ENCODE data around the gene TOX3.

Gene TOX3

GRCh38 chr16:52535076-52535475, 11.9 kb downstream of the TOX3 start:
- no peak for DNase-seq

- no peak for DNase-seq
These were observed 13.6 kb downstream of the TOX3 start for GRCh38 chr16:52533296-52533695.

DNA sequence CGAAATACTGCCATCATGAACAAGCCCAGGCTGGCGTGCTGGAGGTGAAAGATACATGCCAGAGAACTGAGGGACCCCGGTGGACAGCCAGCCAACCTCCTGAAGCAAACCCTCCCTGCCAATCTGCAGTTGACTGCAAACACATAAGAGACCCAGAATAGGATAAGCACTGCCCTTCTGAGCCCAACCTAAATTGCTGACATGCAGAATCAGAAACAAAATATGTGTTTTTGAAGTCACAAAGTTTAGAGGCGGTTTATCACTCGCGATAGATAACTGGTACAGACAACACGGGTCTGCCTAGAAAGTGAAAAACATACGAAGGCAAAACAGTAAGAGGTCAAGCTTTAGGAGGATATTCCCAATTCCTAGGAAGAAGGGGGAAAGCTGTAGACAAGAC, 14.6 kb downstream of the TOX3 start:
- DNase-seq: no peak

GRCh38 chr16:52529226-52529625, 17.7 kb downstream of the TOX3 start:
- DNase-seq: no peak

GRCh38 chr16:52528393-52529065, 18.4 kb downstream of the TOX3 start:
- DNase-seq: no peak

DNA sequence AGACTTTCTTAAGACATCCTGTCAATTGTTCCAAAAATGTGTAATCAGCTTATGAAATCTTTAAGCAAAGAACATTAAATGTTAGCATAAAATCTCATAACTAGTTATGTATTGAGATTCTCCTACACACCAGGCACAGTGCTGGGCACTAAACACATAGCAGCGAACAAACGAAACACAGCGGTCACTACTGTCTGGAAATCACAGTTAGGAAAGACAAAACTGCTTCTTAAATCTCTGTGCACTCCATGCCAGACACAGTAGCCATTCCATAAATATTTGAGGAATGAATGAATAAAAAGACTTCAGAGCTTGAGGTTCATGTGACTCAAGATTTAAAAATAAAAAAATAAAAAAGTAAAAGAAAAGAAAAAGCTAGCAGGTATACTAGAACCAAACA, 20.1 kb downstream of the TOX3 start:
- DNase-seq: no peak

DNA sequence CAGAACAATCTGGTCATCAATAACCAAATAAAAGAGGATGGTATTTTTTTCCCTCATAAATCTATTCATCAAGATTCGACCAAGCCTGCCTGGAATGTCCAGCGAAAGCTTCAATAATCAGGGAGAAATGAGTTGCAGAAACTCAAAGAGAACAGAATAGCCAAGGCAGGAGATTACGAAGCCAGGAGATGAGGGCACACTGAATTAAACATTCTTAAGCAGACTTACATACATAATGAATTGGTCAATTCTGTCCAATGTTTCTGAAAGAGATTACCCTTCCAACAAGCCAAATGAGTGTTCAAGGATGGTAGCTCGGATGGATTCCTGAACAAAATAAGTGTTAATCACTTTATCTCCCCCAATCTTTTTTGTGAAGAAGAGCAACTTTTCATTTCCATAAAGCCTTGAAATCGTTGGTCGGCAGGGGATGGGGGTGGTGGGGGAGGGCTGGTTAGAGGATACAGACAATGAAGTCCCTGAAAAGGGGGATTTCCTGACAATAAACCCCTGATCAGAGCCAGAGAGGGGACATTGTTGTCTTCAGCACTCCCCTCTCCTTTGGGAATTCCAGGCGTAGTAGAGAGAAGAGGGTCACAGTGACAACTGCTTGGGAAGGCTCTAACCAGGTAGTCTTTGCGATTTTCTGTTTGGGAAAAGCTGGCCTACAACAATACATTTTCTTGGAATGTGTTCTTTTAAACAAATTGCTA, 20.7 kb downstream of the TOX3 start:
- no peak for DNase-seq

DNA sequence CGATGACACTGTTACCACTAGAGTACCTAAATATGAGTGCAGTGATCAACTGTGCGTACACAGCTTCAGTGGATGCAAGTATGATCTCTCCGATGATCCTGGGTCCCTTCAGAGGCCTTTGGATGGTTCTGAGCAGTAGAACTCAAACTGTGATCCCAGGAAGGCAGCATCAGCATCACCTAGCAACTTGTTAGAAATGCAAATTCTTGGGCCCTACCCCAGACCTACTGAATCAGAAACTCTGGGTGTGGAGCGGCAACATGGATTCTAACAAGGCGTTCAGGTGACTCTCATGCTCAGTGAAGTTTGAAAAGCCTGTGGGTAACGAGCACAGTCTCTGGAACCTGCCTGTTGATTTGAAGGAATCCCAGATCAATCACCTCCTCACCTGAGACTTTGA, 25.4 kb downstream of the TOX3 start:
- no peak for DNase-seq

- DNase-seq: no peak
These were observed 28.1 kb downstream of the TOX3 start for GRCh38 chr16:52518884-52519283.

GRCh38 chr16:52515068-52515671, 31.8 kb downstream of the TOX3 start:
- DNase-seq: no peak

DNA sequence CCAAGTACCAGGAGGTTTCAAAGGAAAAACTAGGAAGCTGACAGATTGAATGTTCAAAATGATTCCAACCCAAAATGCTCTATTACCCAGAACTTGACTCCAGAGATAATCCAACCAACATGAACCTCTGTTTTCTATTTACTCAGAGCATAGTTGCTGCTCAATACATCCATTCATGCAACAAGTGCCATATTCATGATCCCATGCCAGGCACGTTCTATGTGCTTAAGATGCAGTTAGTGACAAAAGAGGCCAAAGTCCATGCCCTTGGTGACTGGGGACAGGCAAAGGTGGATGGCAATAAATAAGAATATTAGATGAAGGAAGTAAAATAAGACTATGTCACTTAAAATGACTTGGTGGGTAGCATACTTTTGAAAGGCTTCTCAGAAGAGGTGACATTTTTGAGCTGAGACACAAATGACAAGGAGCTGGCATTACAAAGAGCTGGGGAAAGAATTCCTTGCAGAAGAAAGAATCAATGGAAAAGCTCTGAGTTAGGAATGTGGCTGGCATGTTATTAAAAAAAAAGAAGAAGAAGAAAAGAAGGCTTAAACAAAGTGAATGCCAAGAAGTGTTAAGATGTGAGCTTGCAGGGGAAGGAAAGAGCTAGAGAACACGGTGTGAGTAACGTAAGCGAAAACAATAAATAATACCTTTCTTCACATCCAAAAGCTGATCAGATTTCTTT, 34.5 kb downstream of the TOX3 start:
- no peak for DNase-seq

GRCh38 chr16:52501746-52502145, 45.2 kb downstream of the TOX3 start:
- DNase-seq: no peak

DNA sequence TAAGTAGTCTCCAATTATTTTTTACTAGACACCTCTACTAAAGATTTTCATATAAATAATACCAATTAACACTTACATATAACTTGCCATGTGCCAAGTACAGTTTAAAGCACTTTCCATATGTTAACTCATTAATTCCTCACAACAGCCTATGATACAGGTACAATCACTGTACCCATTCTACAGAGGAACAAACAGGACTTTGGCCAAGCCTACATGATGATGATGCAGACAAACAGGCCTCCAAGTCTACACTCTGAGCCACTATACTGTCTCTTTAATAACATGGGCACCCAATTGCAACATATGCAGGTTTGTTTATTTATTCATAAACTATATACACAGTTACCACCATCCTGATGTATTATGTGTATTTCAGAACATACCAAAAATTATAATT, 46.0 kb downstream of the TOX3 start:
- DNase-seq: no peak

DNA sequence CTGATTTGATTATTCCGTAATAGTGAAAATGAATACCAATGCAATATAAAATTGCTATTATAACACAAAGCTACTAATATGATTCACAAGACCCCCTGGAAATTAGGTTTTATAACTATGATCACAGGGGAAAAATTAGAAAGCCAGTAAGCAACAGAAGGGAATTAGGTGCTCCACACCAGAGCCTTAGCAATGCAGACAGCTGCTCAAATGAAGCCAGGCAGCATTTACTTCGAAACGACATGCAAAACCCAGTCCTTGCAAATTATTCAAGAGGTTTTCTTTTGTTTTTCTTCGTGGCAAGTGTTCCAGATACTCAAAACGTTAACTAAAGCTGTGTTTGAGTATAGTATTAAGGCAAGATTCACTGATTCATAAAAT, 47.9 kb downstream of the TOX3 start:
- no peak for DNase-seq

- DNase-seq: no peak
These were observed 48.4 kb downstream of the TOX3 start for GRCh38 chr16:52498328-52499059.

GRCh38 chr16:52497067-52497816, 49.7 kb downstream of the TOX3 start:
- no peak for DNase-seq

- no peak for DNase-seq
These were observed 50.7 kb downstream of the TOX3 start for GRCh38 chr16:52496051-52496876.

DNA sequence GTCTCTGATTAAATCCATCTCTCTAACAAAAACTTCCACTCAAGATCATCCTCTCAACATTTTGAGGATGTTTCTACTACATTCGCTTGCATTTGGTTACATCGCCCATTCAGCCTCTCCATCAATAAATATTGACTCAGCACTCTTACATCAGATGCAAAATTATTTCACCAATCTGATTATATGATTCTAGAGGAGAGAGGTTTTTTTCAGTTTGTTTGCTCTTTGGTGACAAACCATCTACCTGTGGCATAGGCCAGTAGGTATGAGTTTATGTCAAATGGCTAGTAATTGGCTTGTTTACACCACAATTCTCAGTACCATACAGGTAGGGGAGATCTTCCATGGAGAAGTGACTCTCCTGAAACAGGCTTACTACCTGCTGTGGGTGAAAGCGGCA, 52.3 kb downstream of the TOX3 start:
- no peak for DNase-seq

- no peak for DNase-seq
These were observed 52.8 kb downstream of the TOX3 start for GRCh38 chr16:52494145-52494544.

GRCh38 chr16:52492789-52493357, 54.1 kb downstream of the TOX3 start:
- no peak for DNase-seq

GRCh38 chr16:52491216-52491615, 55.7 kb downstream of the TOX3 start:
- no peak for DNase-seq

Data from EL (cell line).